WERI-Rb-1 (cell line): ENCODE results near the gene CAPNS1.

ENCODE experiments used
- DNase-seq: peaks from one replicate; pipeline ENCODE4 v3.0.0-alpha.2; 2020
- H3K27ac ChIP-seq: fragments of 250-450 bp; sonication (Bioruptor Pico); 2 replicates; pipeline ENCODE4 v1.5.1; 2020; ENCODE audit warnings: mild to moderate bottlenecking, moderate library complexity
- H3K27me3 ChIP-seq: fragments of 250-450 bp; sonication (Bioruptor Pico); 2 replicates; pipeline ENCODE4 v1.5.1; 2021; ENCODE audit warnings: mild to moderate bottlenecking, low read depth, moderate library complexity; ENCODE audit not compliant: insufficient read depth, severe bottlenecking
- H3K36me3 ChIP-seq: fragments of 250-450 bp; sonication (Bioruptor Pico); 2 replicates; pipeline ENCODE4 v1.5.1; 2020; ENCODE audit warnings: mild to moderate bottlenecking, moderate library complexity
- H3K4me3 ChIP-seq: 2 replicates; pipeline ENCODE4 v1.5.1; 2011; ENCODE audit warnings: low read depth, mild to moderate bottlenecking, control low read depth, low read length
- H3K9me3 ChIP-seq: fragments of 250-450 bp; sonication (Bioruptor Pico); 2 replicates; pipeline ENCODE4 v1.5.1; 2021; ENCODE audit warnings: mild to moderate bottlenecking, moderate library complexity; ENCODE audit not compliant: severe bottlenecking
- CTCF ChIP-seq: IDR thresholded peaks from 2 replicates; pipeline ENCODE4 v1.5.1; 2011; ENCODE audit warnings: low read depth, mild to moderate bottlenecking, control low read depth, inconsistent platforms, low read length

The CAPNS1 gene

GRCh38 chr19:36141039-36141927, 1.4 kb downstream of the CAPNS1 start:
- H3K4me3 ChIP-seq: peak overlapping the region; percentile 74
- H3K9me3 ChIP-seq: no peaks in the 10 kb centered on the region
- no peaks in the 10 kb centered on the region for H3K27me3 ChIP-seq
- TF ChIP-seq CTCF: no peak
- peak; percentile 89 for DNase-seq
- peak overlapping the region; percentile 90; the same call in 1 of the 2 replicates for H3K27ac ChIP-seq
- H3K36me3 ChIP-seq: peaks cover 32% of the 10 kb centered on the region

DNA sequence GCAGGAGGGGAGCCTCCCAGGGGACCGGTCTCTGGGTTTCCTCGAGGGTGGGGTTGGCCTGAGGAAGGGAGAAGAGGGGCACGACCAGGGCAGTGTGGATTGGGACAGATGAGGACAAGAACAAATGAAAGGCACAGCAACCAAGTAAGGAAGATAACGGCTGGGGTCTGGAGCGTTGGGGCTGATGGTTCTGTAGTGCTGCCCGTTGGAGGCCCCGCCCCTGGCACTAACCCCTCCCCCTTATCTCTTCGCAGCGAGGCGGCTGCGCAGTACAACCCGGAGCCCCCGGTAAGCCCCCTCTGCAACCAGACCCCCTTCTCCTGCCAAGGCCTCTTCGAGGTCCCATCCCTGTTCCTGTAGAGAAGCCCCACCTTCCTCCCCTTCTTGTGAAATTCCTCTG, 2.2 kb downstream of the CAPNS1 start:
- Histone ChIP-seq H3K27me3 (no peaks in the 10 kb centered on the region), H3K36me3 (peaks cover 39% of the 10 kb centered on the region), H3K27ac (no peak overlapping the region), H3K4me3 (no peak overlapping the region), H3K9me3 (no peaks in the 10 kb centered on the region)
- no peak for TF ChIP-seq CTCF
- DNase-seq: no peak

DNA sequence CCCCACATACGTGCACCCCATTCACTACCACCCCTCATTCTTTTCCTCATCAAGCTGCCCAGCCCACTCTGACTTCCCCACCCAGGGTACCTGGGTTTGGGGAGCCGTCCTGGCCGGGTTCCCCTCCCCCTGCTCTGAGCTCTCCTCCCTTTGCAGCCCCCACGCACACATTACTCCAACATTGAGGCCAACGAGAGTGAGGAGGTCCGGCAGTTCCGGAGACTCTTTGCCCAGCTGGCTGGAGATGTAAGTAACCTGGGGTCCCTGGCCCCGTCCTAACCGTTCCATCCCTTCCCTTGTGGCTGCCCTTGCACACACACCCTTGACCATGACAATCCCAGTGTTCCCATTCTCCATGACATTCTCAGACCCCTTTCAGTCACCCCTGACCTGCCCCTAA, 2.6 kb downstream of the CAPNS1 start:
- no peaks in the 10 kb centered on the region for H3K27me3 ChIP-seq
- no peak overlapping the region for H3K27ac ChIP-seq
- H3K36me3 ChIP-seq: peaks cover 44% of the 10 kb centered on the region
- TF ChIP-seq CTCF: no peak
- H3K9me3 ChIP-seq: no peaks in the 10 kb centered on the region
- no peak for DNase-seq
- H3K4me3 ChIP-seq: no peak overlapping the region

- no peaks in the 10 kb centered on the region for H3K9me3 ChIP-seq
- no peak overlapping the region for H3K4me3 ChIP-seq
- H3K27me3 ChIP-seq: no peaks in the 10 kb centered on the region
- no peak overlapping the region for H3K27ac ChIP-seq
- H3K36me3 ChIP-seq: peaks cover 55% of the 10 kb centered on the region
- no peak for DNase-seq
- TF ChIP-seq CTCF: no peak
Observed at GRCh38 chr19:36144624-36145023, 4.8 kb downstream of the CAPNS1 start.

DNA sequence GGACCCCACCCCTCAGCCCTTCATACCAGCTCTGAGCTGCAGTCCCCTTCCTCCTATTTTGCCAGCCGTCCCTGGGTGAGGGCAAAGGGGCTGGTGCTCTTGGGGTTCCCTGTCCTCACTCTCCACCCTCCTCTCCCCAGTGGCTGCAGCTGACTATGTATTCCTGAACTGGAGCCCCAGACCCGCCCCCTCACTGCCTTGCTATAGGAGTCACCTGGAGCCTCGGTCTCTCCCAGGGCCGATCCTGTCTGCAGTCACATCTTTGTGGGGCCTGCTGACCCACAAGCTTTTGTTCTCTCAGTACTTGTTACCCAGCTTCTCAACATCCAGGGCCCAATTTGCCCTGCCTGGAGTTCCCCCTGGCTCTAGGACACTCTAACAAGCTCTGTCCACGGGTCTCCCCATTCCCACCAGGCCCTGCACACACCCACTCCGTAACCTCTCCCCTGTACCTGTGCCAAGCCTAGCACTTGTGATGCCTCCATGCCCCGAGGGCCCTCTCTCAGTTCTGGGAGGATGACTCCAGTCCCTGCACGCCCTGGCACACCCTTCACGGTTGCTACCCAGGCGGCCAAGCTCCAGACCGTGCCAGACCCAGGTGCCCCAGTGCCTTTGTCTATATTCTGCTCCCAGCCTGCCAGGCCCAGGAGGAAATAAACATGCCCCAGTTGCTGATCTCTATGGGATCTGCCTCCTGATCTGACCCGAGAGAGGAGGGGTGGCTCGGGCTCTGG, 10.0 kb downstream of the CAPNS1 start:
- TF ChIP-seq CTCF: no peak
- H3K27me3 ChIP-seq: no peaks in the 10 kb centered on the region
- DNase-seq: no peak
- no peaks in the 10 kb centered on the region for H3K9me3 ChIP-seq
- no peak overlapping the region for H3K4me3 ChIP-seq
- peaks cover 49% of the 10 kb centered on the region for H3K36me3 ChIP-seq
- no peak overlapping the region for H3K27ac ChIP-seq
